Measurements from ENCODE around the gene CLN6. TPM values are rescaled to one million over a fixed set of nuclear protein-coding genes. Genes with fewer than 3 reads are reported as not detected.

The CLN6 gene
- total RNA-seq, 4 donors from 2014 or later: 13.4 to 18.2 (median 16.1) TPM

GRCh38 chr15:68210821-68211655 is 18.5 kb downstream of the CLN6 start:
- Histone ChIP-seq H3K27me3 (no peaks in the 10 kb centered on the region), H3K27ac (replicated peaks in 1 of 4) (peak overlapping the region in 2 of 4 donors; percentile 18 to 71), H3K36me3 (peaks cover 0 to 6% (median 1%) of the 10 kb centered on the region in 4 donors), H3K4me3 (peak overlapping the region; percentile 24 to 54 (median 38)), H3K4me1 (peaks cover 14 to 33% (median 25%) of the 10 kb centered on the region in 4 donors), H3K9me3 (no peaks in the 10 kb centered on the region)
- no peak for DNase-seq (ENCODE audit: extremely low spot score)
- TF ChIP-seq CTCF (IDR thresholded peaks at IDR 0.05): peak; percentile 93 to 98 (median 95)
- TF ChIP-seq POLR2AphosphoS5 (IDR thresholded peaks at IDR 0.05): peak; percentile 56 to 59
- no peak for TF ChIP-seq EP300 (IDR thresholded peaks at IDR 0.05)
- WGBS: 40% methylated on average over 1 of the region's 23 CpGs
- intact Hi-C loops (cut with DNase I): loop anchor here (2.0 to 10.0 kb wide), 3 partner anchors 56 to 348 kb away; no protein-coding TSS in a partner anchor

GRCh38 chr15:68210409-68210756 is 19.1 kb downstream of the CLN6 start:
- Histone ChIP-seq H3K36me3 (no peaks in the 10 kb centered on the region), H3K4me1 (peaks cover 20 to 39% (median 32%) of the 10 kb centered on the region in 4 donors), H3K9me3 (no peaks in the 10 kb centered on the region), H3K27me3 (no peaks in the 10 kb centered on the region), H3K27ac (replicated peaks in 1 of 4) (peak overlapping the region in 2 of 4 donors; percentile 18 to 71), H3K4me3 (peak overlapping the region; percentile 24 to 54 (median 38))
- DNase-seq (ENCODE audit: extremely low spot score): no peak
- 79% methylated on average over 9 of the region's 9 CpGs for WGBS
- intact Hi-C loops (cut with DNase I): loop anchor here (2.0 to 10.0 kb wide), 3 partner anchors 56 to 348 kb away; no protein-coding TSS in a partner anchor
- TF ChIP-seq EP300 (IDR thresholded peaks at IDR 0.05) (no peak), POLR2A (IDR thresholded peaks at IDR 0.05; ENCODE audit: low read depth) (no peak), CTCF (IDR thresholded peaks at IDR 0.05) (no peak), POLR2AphosphoS5 (IDR thresholded peaks at IDR 0.05) (no peak)

- no peak for DNase-seq (ENCODE audit: extremely low spot score)
- H3K4me1 ChIP-seq: peaks cover 26 to 44% (median 37%) of the 10 kb centered on the region in 4 donors
- no peaks in the 10 kb centered on the region for H3K9me3 ChIP-seq
- H3K27ac ChIP-seq (replicated peaks in 1 of 4): peak overlapping the region in 2 of 4 donors; percentile 18 to 71
- H3K27me3 ChIP-seq: no peaks in the 10 kb centered on the region
- no peaks in the 10 kb centered on the region for H3K36me3 ChIP-seq
- 78% methylated on average over 10 of the region's 13 CpGs for WGBS
- no peak for TF ChIP-seq EP300 (IDR thresholded peaks at IDR 0.05)
- TF ChIP-seq POLR2A (IDR thresholded peaks at IDR 0.05; ENCODE audit: low read depth): no peak
- TF ChIP-seq POLR2AphosphoS5 (IDR thresholded peaks at IDR 0.05): no peak
- TF ChIP-seq CTCF (IDR thresholded peaks at IDR 0.05): no peak
- intact Hi-C loops (cut with DNase I): loop anchor here (2.0 to 10.0 kb wide), 3 partner anchors 55 to 347 kb away; no protein-coding TSS in a partner anchor
- no peak overlapping the region for H3K4me3 ChIP-seq
Measured at GRCh38 chr15:68209735-68210408, 19.7 kb downstream of the CLN6 start.

- intact Hi-C loops (cut with DNase I): no loop called here
- Histone ChIP-seq H3K27ac (replicated peaks in 1 of 4) (no peak overlapping the region), H3K4me3 (no peak overlapping the region), H3K9me3 (no peaks in the 10 kb centered on the region), H3K36me3 (no peaks in the 10 kb centered on the region), H3K4me1 (peaks cover 28 to 50% (median 43%) of the 10 kb centered on the region in 4 donors), H3K27me3 (no peaks in the 10 kb centered on the region)
- no peak for DNase-seq (ENCODE audit: extremely low spot score)
- WGBS: 95% methylated on average over 3 of the region's 7 CpGs
- TF ChIP-seq POLR2AphosphoS5 (IDR thresholded peaks at IDR 0.05) (no peak), POLR2A (IDR thresholded peaks at IDR 0.05; ENCODE audit: low read depth) (no peak), EP300 (IDR thresholded peaks at IDR 0.05) (no peak), CTCF (IDR thresholded peaks at IDR 0.05) (no peak)
Measured at GRCh38 chr15:68209272-68209671, 20.3 kb downstream of the CLN6 start.

All from esophagus muscularis mucosa (tissue), 4 donors.